RPMI7951 (cell line): ENCODE data around the gene ZFP36L1. TPM values are rescaled to one million over a fixed set of nuclear protein-coding genes. Genes with fewer than 3 reads are reported as not detected.
"Not testable (repeated sequence)": the region's sequence is repeated elsewhere in the genome, so short reads cannot be mapped to it uniquely, and the experiment has no call there.

Source experiments
- DNase-seq: peaks from one replicate; pipeline ENCODE4 v3.0.0-alpha.2; 2012; ENCODE audit warnings: low read depth
- total RNA-seq: library from RNA; depleted of rRNA; stranded (reverse); fragments of >200 nt; shearing (Covaris generic); gene quantifications from 2 replicates; pipeline ENCODE4 v1.2.3, GENCODE V29; 2014

The ZFP36L1 gene
- total RNA-seq, 1 experiment from 2014 or later, result 85.8 TPM

DNA sequence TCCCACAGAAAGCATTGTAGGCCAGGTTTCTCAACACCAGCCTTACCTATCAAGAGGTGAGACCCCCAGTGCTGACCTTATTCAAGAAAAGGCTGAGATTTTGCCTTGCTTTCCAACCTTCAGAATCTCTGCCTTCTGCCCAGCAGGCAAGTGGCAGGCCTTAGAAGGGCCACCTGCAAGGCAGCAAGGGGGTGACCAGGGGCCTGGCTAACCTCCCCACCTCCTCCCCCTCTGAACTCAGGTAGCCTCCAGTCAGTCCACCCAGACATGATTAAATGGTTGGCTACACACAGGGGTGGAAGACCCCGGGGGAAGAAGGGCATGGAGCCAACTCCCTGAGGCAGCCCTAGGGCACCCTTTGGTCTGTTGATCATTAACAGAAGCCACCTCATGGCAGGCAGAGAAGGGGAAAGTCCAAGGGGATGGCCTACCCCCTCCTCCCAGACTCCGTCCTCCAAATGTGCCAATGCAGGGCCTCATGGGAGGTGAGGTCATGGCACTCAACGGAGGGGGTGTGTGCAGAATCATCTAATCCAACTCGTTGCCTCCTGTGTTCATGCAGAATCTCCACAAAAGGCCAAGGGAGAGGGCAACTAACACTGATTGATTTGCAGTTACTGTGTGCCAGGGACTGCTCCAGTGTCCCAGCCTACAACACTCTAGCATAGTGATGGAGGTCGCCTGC, 8.5 kb downstream of the ZFP36L1 start:
- peak; percentile 83 for DNase-seq

DNA sequence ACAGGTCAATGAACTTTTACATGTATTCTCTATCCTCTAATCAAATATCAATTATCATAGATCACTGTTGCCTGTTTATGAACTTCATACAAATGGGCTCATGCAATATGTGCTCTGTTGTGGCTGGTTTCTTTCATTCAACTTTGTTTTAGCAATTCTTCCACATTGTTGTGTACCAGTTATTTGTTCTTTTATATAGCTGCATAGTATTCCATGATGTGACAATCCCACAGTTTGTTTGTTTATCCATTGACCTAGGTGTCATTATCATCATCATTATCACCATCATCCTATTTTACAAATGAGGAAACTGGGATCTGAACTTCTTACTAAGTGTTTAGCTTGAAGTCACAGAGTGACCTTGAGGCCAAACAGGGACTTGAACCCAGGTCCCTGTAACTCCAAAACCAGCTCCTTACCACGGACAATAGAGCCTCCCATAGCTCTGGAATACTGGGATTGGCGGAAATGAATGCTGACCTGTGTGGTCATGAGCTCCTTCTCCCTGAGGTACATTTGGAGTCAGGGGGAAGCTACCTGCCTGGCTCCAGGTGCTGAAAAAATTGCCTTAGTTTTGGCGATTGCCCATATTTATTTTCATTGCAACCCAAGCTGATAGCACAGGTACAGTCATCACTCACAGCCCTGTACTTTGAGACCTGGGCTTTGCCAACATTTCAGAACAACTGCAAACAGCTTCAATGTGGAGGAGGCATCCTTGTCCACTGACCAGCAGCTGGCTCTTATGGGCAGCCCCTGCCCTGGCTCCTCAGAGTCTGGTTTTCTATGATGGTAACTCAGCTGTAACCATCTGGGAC, 9.2 kb downstream of the ZFP36L1 start:
- DNase-seq, result peak; percentile 26

DNA sequence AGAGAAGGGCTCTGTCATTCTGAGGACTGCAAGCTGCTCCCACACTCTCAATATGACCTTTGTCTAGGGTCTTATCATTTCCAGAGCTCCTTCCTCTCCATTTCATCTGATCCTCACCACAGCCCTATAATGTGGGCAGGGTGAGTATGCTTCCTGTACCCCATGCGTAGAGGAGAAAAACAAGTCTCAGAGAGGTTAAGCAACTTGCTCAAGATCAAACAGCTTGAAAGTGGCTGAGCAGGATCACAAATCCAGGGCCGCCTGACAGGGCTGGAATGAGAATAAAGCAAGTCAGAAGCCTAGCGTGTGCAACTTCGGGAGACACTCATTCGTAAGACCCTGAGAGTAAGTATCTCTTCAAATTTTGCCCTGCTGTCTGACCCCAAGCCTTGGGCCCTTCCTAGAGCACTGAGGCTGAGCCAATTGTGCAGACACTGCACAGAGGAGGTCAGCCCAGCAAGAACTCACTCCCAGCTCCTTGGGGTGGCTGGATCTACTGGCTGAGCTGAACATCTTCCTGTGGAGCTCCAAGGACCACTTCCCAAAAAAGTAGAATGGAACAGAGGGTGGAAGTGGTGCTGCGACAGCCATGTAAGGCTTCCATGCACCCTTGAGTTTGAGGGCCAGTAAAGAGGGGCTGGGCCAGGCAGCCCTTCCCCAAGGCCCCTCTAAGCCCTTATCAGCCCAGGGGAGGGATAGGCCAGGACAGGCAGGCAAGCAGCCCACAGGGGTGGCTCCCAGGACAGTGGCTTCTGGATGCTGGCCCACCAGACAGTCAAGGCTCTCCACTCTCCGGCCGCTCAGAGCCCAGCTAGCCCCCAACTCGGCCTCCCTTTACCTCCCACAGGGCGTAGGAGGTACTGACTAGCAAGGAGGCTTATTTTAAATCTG, 10.5 kb downstream of the ZFP36L1 start:
- no peak for DNase-seq

DNA sequence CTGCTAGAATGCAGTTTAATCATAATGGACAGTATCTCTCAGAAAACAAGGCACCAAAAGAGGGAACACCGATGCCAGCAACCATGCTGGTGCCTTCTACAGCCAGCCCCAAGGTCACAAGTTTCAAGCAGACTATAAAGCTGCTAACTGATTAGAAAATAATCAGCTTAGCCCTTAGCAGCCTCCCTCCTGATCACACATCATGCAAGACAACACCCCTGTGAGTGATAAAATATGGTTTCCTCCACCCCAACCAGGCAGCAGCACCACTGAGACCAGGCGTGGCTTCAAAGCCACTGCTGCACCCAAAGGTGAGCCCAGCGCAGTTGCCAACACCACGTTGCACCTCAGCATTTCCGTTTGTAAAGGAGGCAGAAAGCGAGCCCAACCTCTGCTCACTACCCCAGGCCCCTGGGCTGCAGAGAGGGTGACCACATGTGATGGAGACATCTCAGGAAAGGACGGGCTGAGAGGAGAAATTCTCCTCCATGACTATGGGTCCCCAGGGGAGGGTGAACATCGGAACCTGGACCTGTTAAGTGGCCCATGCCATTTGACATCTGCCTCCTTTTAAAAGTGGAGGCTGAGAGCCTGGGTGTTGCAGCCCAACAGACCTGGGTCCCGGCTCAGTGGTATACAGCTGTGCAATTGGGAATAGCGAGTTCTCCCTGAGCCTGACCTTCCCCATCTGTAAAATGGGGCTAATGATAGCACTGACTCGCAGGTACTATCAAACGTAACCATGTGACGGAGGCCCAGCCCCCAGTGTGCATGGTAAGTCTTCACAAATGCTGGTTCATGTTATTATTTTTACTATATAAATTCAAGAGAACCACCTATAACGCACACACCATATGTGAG, 11.5 kb downstream of the ZFP36L1 start:
- DNase-seq, result no peak

DNA sequence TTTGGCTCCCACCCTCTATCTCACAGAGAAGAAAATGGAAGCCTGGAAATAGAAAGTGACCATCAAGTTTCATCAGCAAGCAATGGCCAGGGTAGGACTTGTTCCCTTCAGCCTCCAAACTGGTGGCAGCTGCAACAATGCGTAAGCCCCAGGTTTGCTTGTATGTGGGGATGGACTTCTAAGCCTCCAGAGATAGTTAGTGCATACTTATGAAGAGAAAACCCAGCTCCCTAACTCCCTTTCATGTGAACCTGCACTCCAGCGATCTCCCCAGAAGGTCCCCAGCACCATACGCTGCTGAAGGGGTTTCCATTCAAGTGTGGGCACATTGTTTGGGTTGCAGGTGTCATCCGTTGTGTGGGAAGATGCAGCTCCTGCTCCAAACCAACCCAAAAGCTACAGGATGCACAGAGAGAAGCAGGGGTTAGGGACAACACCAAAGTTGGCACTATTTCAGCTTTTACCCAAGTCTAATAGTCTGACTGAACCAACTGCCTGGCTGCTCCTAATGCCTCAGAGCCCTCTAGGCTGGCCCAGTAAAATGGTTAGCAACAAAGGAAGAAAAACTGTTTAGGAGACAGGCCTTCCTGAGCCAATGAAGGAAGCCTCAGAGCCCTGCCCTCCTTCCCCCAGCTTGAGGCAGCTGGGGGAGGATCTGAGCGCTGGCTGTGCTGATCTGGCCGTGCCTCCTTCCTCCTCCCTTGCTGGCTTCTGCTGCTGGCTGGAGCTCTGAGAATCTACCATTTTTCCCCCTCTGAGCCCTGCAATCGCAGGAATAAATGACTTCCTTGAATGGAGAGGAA, 12.3 kb downstream of the ZFP36L1 start:
- DNase-seq, result peak; percentile 82

DNA sequence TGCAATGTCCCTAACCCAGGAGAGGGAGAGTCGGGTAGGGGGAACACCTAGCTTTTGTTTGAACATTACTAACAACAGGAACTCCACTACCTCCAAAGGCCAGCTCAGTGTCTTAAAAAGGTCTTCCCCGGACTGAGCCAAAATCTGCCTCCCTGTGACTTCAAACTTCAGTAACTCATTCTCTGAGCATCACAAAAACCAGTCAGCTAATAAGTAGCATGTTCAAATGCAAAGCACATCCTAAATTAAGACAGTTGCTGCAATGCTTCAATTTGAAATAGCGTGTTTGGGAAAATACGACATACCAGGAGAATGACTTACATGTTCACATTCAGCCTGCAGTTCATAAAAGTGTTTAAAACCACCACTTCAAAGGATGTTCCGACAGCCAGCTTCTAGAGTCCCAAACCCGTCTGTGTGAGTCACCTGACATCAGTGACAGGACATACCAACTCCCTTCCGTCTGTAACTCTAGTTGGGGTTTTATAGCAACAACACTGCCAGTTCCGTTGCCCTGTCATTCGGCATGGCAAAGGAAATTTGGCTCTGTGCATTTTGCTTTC, 13.0 kb downstream of the ZFP36L1 start:
- DNase-seq, result peak; percentile 99

DNA sequence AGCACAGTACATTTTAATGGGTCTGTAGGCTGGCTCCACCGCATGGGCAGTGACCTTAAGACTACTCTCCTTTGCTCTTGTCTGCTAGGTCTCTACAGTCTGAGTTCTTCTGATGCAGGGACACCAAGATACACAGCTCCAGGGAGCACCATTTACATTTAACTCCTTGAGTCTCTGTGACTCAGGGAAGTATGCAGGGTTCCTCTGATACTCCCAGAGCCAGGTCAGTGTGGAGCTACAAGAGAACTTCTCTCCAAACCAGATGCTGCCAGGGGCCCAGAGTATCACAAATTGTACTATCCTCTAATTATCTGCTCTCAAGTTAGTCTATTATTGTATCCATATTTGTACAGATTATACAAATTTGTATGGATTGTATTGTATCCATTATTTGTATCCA, 15.2 kb downstream of the ZFP36L1 start:
- no peak for DNase-seq

DNA sequence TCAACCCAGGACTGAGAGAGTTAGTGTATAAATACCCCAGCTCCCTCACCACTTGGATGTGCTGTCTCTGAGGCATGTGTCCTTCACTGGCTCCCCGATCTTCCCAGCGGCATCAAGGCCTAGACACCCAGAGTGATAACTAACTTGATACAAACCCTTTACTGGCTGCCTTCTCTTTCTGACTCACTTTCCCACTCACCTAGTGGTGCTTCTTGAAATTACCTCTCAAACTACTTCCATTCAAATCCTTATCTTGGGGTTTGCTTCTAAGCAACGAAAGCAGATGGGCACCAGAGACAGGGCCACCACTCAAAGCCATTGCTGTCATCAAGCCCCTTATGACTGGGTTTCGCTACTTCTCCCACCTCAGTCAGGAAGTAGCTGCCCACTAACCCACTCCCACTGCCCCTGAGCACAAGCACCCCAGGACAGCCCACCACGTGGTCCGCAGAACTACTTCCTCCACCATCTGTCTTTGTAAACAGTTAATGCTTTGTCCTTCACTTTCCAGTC, 17.2 kb downstream of the ZFP36L1 start:
- DNase-seq, result peak; percentile 19

DNA sequence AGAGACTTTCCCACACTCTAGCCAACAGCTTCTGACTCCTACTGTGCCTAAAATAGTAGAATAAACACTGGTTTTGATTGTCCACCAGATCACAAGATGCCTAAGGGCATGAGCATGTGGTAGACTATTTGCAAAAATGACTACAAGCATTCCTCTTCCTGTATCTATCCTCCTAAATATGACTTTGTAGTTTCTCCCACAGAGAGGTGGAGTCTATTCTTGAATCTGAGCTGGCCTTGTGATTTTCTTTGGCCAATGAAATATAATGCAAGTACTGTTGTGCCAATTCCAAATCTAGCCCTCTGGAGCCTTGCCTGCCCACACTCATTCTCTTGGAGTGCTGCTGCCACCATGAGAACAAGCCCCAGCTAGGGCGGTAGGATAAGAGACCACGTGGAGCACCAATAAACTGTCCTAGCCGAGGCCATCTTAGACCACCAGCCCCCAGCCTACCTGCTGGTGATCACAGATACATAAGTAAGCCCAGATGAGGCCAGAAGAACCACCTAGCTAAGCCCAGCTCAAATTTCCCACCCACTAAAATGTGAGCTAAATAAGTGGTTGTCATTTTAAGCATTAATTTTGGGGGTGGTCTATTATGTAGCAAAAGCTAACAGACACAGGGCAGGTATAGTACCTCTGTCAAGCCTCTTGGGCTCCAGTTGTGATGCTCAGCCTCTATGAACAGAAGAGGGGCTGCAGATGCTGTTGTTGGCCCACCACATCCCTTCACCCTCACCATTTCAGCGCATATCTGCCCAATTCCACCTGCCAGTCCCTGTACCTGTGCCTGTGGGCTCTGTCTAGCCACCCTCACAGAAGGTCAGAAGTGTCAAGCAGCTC, 17.9 kb downstream of the ZFP36L1 start:
- peak; percentile 98 for DNase-seq

DNA sequence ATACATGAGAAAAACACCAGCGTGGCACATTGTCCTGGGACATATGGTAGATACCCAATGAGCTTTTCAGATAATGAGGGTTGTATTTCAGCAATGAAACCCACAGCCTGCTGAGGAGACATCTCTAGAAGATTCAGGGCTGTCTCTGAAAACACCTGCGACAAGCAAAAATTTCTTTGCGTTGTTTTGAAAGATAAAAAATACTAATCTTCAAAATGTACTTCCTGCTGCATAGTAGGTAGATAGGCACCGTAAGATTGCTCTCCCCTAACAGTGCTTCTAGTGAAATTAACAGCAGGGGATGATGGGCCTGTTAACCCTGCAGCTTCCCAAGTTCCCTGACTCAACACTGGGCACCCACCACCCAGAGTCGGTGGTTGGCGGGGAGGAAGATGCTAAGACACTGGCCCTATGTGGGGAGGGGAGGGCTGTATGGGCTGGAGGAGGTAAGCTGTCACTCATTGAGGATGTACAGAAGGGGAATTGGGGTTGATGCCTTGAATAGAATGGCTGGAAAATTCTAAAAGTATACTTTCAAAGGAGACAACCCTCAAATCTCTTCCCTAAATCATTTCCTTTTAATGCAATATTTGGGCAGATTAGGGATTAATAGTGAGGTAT, 20.0 kb downstream of the ZFP36L1 start:
- DNase-seq, result no peak

DNA sequence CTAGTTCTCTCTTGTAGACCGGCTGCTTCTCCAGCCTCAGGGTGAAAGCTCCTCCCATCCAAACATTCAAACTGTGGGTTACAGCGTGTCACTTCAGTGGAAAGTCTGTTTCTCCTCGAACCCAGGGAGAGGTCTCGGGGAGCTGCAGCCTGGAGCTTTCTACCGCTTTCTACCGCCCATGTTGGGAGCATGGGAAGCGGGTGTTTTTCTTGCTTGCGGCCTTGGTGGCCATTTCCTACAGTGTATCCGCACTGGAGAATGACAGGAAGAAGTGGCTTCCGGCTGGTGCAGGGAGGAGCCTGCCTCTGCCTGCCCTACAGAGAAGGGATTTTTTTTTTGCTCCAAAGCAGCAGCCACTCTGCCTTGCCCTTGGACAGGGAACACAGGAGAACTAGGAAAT, 21.2 kb downstream of the ZFP36L1 start:
- no peak for DNase-seq

DNA sequence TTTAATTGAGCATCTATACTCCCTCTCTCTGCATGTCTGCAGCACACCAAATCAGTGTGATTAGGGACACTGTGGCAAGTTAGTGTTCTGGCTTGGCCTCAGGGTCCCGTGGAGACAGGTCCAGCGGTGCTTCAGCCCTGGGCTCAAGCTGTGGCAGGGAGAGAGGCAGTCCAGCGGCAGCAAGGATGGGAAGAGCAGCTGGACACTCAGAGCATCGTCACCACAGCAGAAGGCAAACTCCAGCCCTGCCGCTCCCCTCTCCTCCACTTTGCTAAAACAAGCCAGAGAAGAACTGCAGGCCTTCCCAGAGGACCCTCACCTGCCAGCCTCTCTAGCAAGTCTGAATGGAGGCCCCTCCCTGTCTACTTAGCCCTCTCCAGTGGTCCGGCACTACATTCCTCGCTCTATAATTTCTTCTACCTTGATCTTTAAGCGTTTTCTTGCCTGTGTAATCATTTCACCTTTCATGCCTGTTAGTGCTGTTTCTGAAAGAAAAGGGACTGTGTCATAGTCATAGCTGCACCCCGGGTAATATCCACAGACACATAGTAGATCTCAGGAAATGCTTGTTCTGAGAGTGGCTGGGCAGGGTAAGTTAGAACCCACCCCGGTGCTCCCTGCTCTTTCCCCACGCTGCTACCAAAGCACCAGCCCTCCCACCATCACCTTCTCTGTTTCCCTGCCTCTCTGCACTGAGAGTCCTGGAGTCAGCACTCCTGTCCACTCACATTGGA, 22.1 kb downstream of the ZFP36L1 start:
- no peak for DNase-seq

DNA sequence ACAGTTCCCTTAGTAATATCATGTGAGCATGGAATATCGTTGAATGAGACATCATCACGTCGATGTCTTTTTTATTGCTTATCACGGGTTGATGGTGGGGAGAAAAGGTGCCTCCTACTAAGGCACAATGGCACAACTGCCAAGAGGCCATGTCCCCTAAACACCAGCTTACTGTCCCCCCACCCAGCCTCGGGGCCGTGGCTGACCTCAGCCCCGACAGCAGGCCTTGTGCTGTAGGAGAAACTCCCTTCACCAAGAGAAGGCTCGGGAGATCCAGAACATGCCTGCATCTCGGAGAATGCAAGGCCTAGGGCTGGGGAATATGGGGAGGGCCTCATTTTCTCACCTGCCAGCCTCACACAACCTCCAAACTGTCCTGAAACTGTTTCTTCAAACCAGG, 22.8 kb downstream of the ZFP36L1 start:
- no peak for DNase-seq

DNA sequence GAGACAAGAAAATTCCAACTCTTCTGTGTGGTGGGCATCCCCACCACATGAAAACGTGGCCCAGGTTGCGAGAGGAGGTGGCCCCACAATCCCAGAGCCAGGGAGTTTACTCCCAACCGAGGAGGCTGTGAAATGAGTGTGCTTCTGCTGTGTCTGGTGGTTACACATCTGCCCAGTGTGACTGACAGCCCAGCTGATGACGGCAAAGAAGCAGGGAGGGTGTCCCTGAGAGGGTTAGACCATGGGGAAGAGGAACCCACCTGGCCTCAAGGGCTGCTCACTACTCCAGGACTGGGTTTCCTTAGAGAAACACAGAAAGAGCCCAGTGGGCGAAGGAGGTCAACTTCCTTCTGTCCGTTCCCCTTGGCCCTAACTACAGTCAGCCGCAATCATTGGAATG, 24.6 kb downstream of the ZFP36L1 start:
- DNase-seq, result no peak

DNA sequence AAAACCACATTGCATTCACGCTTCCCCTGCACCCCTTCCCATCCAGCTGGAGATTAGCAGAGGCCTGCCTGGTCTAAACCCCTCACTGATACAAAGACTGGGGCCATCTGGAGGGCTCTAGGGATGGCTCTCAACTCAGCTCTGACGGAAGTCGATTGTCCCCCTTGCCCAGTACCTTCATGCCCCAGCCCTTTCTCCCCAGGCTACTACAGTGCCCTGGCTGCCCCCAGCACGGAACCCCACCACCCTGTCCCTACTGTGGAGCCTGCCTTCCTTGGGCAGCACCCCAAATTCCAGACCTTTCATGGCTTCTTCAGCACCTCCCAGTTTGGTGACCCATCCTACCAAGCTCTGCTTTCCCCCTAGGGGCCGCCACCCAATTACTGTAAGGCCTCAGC, 25.6 kb downstream of the ZFP36L1 start:
- no peak for DNase-seq

DNA sequence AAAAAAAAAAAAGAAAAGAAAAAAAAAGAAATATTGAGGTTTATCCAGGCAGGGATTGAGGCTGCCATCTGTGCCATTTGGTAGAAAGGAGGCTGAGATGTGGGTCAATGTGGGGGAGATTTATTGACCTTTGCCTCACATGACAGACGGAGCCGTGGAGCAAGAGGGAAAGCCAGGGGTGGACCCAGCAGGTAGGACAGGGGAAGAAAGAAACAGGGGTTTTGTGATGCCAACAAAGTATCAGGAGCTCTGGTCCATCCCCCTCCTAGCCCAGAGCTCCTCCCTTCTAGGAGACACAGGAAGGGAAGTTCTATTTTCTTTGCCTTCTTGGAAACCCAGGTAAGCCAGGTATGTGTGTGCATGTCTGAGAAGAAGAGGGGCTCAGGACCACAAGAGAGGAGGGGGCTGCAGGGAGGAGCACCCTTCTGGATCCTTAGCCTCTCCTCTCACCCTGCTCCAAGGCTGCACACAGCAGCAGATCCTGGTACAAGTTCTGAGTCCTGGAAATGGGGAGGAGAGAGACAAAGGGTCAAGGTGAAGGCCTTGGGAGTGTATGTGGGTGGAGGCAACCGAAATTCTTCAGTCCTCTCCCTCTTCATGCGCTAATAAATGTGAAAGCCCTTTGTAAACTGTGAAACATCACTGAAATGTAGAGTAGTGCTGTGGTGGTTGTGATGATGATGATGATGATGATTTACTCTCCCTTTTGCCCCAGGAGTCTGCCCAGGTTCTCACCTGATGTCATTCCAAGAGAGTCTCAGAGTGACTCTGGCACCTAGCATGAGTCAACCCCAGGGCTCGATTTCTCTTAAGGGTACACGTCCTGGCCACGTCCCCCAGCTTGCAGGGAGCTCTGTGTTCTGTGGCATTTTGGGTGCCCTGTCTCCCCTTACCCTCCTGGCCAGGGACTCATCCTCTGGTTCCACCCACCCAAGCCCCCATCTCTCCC, 26.3 kb downstream of the ZFP36L1 start:
- no peak for DNase-seq

DNA sequence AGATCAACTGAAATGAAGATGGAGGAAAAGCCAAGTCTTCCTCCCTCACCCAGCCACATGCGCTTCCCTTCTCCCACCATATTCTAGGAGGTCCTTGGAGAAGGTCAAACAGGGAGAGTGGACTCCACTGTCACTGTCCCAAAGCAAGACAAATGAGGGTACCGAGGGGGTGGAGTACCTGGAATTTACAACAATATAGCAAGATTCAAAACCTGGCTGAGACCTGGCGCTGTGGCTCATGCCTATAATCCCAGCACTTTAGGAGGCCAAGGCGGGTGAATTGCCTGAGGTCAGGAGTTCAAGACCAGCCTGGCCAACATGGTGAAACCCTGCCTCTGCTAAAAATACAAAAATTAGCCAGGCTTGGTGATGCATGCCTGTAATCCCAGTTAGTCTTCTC, 29.0 kb downstream of the ZFP36L1 start:
- not testable (repeated sequence) for DNase-seq
